Epithelial cell of esophagus (primary cell): ENCODE results near the gene QRFP.
"Not testable (repeated sequence)": the region's sequence is repeated elsewhere in the genome, so short reads cannot be mapped to it uniquely, and the experiment has no call there.

Source experiments
- DNase-seq: peaks from one replicate; pipeline ENCODE4 v3.0.0; 2010; ENCODE audit warnings: low read depth
- H3K4me3 ChIP-seq: 2 replicates; pipeline ENCODE4 v1.5.1; 2011; ENCODE audit warnings: mild to moderate bottlenecking, low read length, control low read depth
- CTCF ChIP-seq: IDR thresholded peaks from 2 replicates; pipeline ENCODE4 v1.5.1; 2011; ENCODE audit warnings: low read depth, mild to moderate bottlenecking, low read length, control low read depth, inconsistent platforms; ENCODE audit not compliant: insufficient read depth; ENCODE audit errors: missing control alignments

QRFP gene

DNA sequence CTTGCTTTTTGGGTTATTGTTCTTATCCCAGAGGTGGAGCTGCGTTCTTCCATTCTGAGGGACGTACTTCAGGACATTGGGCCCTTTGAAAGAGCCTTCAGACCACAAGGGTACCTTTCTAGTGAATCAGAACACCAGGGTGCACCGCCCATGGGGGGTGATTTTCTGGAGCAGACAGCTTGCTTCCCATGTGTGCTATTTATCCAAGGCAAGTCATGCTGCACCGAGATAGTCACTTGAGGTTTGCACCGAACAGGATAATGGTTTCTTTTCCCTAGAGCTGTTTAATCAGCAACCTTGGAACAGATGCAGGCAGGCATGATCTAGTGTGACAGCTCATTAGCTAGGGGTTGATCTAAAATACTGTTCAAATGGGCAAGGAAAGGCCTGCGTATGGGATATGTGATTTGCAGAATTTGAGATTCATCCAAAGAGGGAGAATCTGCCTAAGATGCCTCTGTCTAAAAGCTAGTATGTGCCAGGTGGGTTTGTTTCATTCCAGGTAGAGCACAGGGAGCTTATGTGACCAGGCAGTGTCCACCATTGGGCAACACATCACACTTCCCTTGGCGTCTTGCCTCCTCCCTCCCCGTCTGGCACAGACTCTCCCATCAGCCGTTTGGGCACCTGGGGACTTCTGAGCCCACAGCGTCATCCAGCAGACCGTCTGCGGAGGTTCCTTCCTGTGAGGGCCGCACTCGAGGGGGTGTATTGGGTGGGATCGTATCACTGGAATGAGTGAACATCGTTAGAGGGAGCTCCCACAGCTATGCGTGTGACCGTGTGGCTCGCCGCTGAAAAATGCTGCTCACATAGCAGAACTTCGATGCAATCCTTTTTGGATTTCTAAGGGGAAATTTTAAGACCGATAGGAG lies 38.5 kb downstream of the QRFP start:
- peak; percentile 46 for DNase-seq
- TF ChIP-seq CTCF = no peak
- H3K4me3 ChIP-seq = no peak overlapping the region

DNA sequence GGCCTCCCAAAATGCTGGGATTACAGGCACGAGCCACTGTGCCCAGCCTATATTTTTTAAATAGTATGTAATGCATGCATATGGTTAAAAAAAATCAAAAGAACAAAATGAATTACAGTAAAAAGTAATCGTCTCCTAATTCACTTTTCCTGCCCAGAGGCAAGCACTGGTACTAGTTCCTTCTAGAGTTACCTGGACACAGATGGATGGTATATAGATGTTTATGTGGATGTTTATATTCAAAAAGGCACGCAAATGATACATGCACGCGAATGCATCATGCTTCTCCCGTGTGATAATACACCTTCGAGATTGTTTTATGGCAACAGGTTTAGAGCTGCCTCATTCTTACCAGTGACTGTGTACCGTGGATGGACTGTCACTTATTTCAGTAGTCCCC lies 40.1 kb downstream of the QRFP start:
- TF ChIP-seq CTCF = no peak
- DNase-seq = no peak
- no peak overlapping the region for H3K4me3 ChIP-seq

DNA sequence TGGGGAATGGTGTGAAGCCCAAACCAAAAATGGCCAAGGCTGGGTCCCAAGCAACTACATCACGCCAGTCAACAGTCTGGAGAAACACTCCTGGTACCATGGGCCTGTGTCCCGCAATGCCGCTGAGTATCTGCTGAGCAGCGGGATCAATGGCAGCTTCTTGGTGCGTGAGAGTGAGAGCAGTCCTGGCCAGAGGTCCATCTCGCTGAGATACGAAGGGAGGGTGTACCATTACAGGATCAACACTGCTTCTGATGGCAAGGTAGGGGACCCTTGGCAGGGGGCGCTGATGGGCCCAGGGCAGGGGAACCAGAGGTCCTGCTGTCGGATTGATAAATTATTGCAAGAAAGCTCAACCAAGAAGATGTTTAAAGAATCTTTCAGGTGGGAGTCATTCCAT lies 41.8 kb downstream of the QRFP start:
- no peak overlapping the region for H3K4me3 ChIP-seq
- no peak for TF ChIP-seq CTCF
- no peak for DNase-seq

DNA sequence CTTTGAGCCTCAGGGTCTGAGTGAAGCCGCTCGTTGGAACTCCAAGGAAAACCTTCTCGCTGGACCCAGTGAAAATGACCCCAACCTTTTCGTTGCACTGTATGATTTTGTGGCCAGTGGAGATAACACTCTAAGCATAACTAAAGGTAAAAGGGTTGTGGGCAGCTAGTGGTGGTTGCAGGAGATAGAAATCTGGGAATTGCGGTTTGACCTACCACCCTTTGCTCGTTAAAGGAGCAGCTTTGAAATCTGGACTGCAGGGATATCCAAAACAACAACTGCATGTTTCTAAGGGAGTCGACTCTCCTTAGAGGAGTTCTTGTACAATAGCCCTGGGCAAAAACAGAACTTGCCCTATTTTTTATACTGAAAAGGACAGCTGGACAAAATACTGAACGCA lies 42.5 kb downstream of the QRFP start:
- TF ChIP-seq CTCF = no peak
- DNase-seq = no peak
- H3K4me3 ChIP-seq = no peak overlapping the region

GRCh38 chr9:130852801-130853200 lies 43.8 kb downstream of the QRFP start:
- H3K4me3 ChIP-seq = no peak overlapping the region
- TF ChIP-seq CTCF = no peak
- no peak for DNase-seq

- no peak overlapping the region for H3K4me3 ChIP-seq
- no peak for TF ChIP-seq CTCF
- DNase-seq = no peak
Observed at GRCh38 chr9:130849356-130849755, 47.3 kb downstream of the QRFP start.

DNA sequence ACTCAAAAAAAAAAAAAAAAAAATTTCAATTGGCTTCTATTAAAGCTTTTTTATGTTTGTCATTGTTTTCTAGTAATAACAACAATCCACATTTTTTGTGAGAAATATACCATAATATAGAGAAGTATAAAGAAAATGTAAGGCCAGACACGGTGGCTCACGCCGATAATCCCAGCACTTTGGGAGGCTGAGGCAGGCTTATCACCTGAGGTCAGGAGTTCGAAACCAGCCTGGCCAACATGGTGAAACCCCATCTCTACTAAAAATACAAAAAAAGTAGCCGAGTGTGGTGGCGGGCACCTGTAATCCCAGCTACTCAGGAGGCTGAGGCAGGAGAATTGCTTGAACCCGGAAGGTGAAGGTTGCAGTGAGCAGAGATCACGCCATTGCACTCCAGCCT lies 48.1 kb downstream of the QRFP start:
- H3K4me3 ChIP-seq, DNase-seq: not testable (repeated sequence)
